Measurements from ENCODE around the gene CCS.

- TF ChIP-seq CTCF (IDR thresholded peaks at IDR 0.05) (no peak), POLR2A (IDR thresholded peaks at IDR 0.05) (no peak)
These were observed 44.0 kb upstream of the CCS start for GRCh38 chr11:66548774-66549630.

Measured in Peyer's patch (tissue), 4 donors.